ENCODE data around the gene C2CD2L.
"Not testable (repeated sequence)": the region's sequence is repeated elsewhere in the genome, so short reads cannot be mapped to it uniquely, and the experiment has no call there.

C2CD2L gene

DNA sequence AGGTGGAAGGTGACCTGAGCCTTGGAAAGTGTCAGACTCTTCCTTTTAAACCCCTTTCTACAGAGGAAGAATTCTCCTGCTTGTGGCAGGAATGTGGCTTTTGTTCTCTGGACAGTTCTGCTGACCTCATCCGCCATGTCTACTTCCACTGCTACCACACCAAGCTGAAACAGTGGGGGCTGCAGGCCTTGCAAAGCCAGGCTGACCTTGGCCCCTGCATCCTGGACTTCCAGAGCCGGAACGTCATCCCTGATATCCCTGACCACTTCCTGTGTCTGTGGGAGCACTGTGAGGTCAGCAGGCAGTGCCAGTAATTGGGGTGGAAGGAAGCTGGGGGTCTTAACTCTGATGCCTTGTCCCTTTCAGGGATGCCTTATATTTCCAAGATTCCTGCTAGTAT is 23.5 kb downstream of the C2CD2L start:
- no peak overlapping the region for H2BK5ac ChIP-seq (ENCODE audit: low read depth, low read length, poor library complexity, severe bottlenecking)
- no peak overlapping the region for H3K9ac ChIP-seq (ENCODE audit: low read length)
- H3K18ac ChIP-seq (ENCODE audit: low read depth in 1 of 2, low read length in 2 of 2): no peak overlapping the region
- H4K8ac ChIP-seq (ENCODE audit: low read length): no peak overlapping the region
- peaks cover 17% of the 10 kb centered on the region for H3K79me1 ChIP-seq (replicated peaks; ENCODE audit: low read length, poor library complexity, severe bottlenecking)
- DNase-seq: peak; percentile 49
- peaks cover 43 to 66% of the 10 kb centered on the region in 2 experiments for H3K36me3 ChIP-seq (ENCODE audit: control insufficient read depth in 1 of 2, insufficient read depth in 2 of 2, low read depth in 1 of 2, low read length in 2 of 2)
- H2AFZ ChIP-seq (ENCODE audit: low read depth, low read length): no peak overlapping the region
- no peaks in the 10 kb centered on the region for H3K9me3 ChIP-seq (ENCODE audit: control insufficient read depth, low read length)
- H2BK12ac ChIP-seq (ENCODE audit: low read length in 2 of 2): no peak overlapping the region
- 48% methylated on average over 3 of the region's 3 CpGs for WGBS
- H2BK120ac ChIP-seq (ENCODE audit: low read depth, low read length): no peak overlapping the region
- H3K4me2 ChIP-seq (ENCODE audit: low read length, poor library complexity, severe bottlenecking): no peak overlapping the region
- no peak overlapping the region for H3K4ac ChIP-seq (ENCODE audit: low read depth in 1 of 2, low read length in 2 of 2)
- H3K14ac ChIP-seq (ENCODE audit: low read length in 2 of 2): no peak overlapping the region
- H3K4me3 ChIP-seq (ENCODE audit: insufficient read depth in 1 of 2, low read depth in 1 of 2, low read length in 2 of 2): no peak overlapping the region
- no peaks in the 10 kb centered on the region for H3K27me3 ChIP-seq (ENCODE audit: control insufficient read depth in 1 of 2, insufficient read depth in 1 of 2, low read length in 2 of 2)
- no peak overlapping the region for H4K91ac ChIP-seq (ENCODE audit: low read length)
- H3K27ac ChIP-seq (ENCODE audit: low read length, poor library complexity, severe bottlenecking): no peak overlapping the region
- no peak overlapping the region for H3K23ac ChIP-seq (ENCODE audit: low read length in 2 of 2)
- no peak overlapping the region for H2AK5ac ChIP-seq (ENCODE audit: low read length, severe bottlenecking)
- H3K4me1 ChIP-seq (ENCODE audit: control insufficient read depth, insufficient read depth, low read depth, low read length): peaks cover 2% of the 10 kb centered on the region
- no peak overlapping the region for H2BK15ac ChIP-seq (ENCODE audit: low read depth, poor library complexity, severe bottlenecking)

DNA sequence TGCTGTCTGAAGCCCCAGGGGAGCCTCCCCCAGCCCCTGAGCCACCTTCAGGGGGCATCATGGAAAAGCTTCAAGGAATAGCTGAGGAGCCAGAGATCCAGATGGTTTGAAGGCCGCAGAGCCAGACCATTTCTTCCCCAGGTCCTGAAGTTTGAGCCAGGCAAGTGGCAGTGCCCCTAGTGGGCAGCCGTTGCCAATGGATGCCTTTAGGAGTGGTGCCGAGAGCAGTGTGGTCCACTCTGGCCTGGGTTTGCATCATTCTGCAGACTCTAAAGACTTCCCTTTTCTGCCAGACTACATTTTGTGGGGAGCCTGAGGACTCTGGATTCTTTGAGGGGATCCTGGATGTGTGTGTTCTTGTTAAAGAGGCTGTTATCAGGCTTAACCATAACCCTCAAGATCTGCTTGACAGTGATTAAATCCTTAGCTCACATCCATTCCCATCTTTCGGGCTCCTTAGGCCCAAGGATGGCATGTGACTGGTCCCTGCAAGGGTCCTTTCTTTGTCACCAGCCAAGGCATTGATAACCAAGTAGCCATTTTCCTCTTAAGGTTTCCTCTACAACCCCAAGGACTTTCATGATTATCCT is 27.3 kb downstream of the C2CD2L start:
- Histone ChIP-seq H3K79me1 (replicated peaks; ENCODE audit: low read length, poor library complexity, severe bottlenecking) (peaks cover 5% of the 10 kb centered on the region), H3K9ac (ENCODE audit: low read length) (no peak overlapping the region), H4K91ac (ENCODE audit: low read length) (no peak overlapping the region), H3K18ac (ENCODE audit: low read depth in 1 of 2, low read length in 2 of 2) (no peak overlapping the region), H3K27me3 (ENCODE audit: control insufficient read depth in 1 of 2, insufficient read depth in 1 of 2, low read length in 2 of 2) (peaks cover 4 to 6% of the 10 kb centered on the region in 2 experiments), H3K9me3 (ENCODE audit: control insufficient read depth, low read length) (no peaks in the 10 kb centered on the region), H4K8ac (ENCODE audit: low read length) (no peak overlapping the region), H2BK120ac (ENCODE audit: low read depth, low read length) (no peak overlapping the region), H2BK12ac (ENCODE audit: low read length in 2 of 2) (no peak overlapping the region), H3K23ac (ENCODE audit: low read length in 2 of 2) (no peak overlapping the region), H3K14ac (ENCODE audit: low read length in 2 of 2) (no peak overlapping the region), H2AFZ (ENCODE audit: low read depth, low read length) (no peak overlapping the region), H2AK5ac (ENCODE audit: low read length, severe bottlenecking) (no peak overlapping the region), H3K4me3 (ENCODE audit: insufficient read depth in 1 of 2, low read depth in 1 of 2, low read length in 2 of 2) (no peak overlapping the region), H3K4ac (ENCODE audit: low read depth in 1 of 2, low read length in 2 of 2) (no peak overlapping the region), H3K4me2 (ENCODE audit: low read length, poor library complexity, severe bottlenecking) (no peak overlapping the region), H2BK5ac (ENCODE audit: low read depth, low read length, poor library complexity, severe bottlenecking) (no peak overlapping the region), H3K4me1 (ENCODE audit: control insufficient read depth, insufficient read depth, low read depth, low read length) (peaks cover 2% of the 10 kb centered on the region), H3K27ac (ENCODE audit: low read length, poor library complexity, severe bottlenecking) (no peak overlapping the region), H2BK15ac (ENCODE audit: low read depth, poor library complexity, severe bottlenecking) (no peak overlapping the region), H3K36me3 (ENCODE audit: control insufficient read depth in 1 of 2, insufficient read depth in 2 of 2, low read depth in 1 of 2, low read length in 2 of 2) (peaks cover 38 to 56% of the 10 kb centered on the region in 2 experiments)
- DNase-seq: peak; percentile 26
- WGBS: 71% methylated on average over 4 of the region's 4 CpGs

DNA sequence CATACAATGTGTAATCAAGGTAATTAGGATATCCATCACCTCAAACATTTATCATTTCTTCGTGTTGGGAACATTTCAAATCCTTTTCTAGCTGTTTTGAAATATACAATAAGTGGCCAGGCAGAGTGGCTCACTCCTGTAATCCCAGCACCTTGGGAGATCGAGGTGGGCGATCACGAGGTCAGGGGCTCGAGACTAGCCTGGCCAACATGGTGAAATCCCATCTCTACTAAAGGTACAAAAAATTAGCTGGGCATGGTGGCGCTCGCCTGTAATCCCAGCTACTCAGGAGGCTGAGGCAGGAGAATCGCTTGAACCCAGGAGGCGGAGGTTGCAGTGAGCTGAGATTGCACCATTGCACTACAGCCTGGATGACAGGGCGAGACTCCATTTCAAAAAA is 32.1 kb downstream of the C2CD2L start:
- not testable (repeated sequence) for H2BK5ac ChIP-seq (ENCODE audit: low read depth, low read length, poor library complexity, severe bottlenecking); H2BK15ac ChIP-seq (ENCODE audit: low read depth, poor library complexity, severe bottlenecking); H2AK5ac ChIP-seq (ENCODE audit: low read length, severe bottlenecking); H3K4me3 ChIP-seq (ENCODE audit: insufficient read depth in 1 of 2, low read depth in 1 of 2, low read length in 2 of 2); H3K14ac ChIP-seq (ENCODE audit: low read length in 2 of 2); H3K79me1 ChIP-seq (replicated peaks; ENCODE audit: low read length, poor library complexity, severe bottlenecking); H3K27ac ChIP-seq (ENCODE audit: low read length, poor library complexity, severe bottlenecking); H4K91ac ChIP-seq (ENCODE audit: low read length); H3K27me3 ChIP-seq (ENCODE audit: control insufficient read depth in 1 of 2, insufficient read depth in 1 of 2, low read length in 2 of 2); H3K4me2 ChIP-seq (ENCODE audit: low read length, poor library complexity, severe bottlenecking); H2BK12ac ChIP-seq (ENCODE audit: low read length in 2 of 2); H2AFZ ChIP-seq (ENCODE audit: low read depth, low read length); H3K4me1 ChIP-seq (ENCODE audit: control insufficient read depth, insufficient read depth, low read depth, low read length); H3K4ac ChIP-seq (ENCODE audit: low read depth in 1 of 2, low read length in 2 of 2); H3K9me3 ChIP-seq (ENCODE audit: control insufficient read depth, low read length); H2BK120ac ChIP-seq (ENCODE audit: low read depth, low read length); H4K8ac ChIP-seq (ENCODE audit: low read length); H3K18ac ChIP-seq (ENCODE audit: low read depth in 1 of 2, low read length in 2 of 2); H3K23ac ChIP-seq (ENCODE audit: low read length in 2 of 2); H3K9ac ChIP-seq (ENCODE audit: low read length); DNase-seq
- H3K36me3 ChIP-seq (ENCODE audit: control insufficient read depth in 1 of 2, insufficient read depth in 2 of 2, low read depth in 1 of 2, low read length in 2 of 2): peaks cover 8 to 11% of the 10 kb centered on the region in 2 experiments
- 93% methylated on average over 7 of the region's 10 CpGs for WGBS

DNA sequence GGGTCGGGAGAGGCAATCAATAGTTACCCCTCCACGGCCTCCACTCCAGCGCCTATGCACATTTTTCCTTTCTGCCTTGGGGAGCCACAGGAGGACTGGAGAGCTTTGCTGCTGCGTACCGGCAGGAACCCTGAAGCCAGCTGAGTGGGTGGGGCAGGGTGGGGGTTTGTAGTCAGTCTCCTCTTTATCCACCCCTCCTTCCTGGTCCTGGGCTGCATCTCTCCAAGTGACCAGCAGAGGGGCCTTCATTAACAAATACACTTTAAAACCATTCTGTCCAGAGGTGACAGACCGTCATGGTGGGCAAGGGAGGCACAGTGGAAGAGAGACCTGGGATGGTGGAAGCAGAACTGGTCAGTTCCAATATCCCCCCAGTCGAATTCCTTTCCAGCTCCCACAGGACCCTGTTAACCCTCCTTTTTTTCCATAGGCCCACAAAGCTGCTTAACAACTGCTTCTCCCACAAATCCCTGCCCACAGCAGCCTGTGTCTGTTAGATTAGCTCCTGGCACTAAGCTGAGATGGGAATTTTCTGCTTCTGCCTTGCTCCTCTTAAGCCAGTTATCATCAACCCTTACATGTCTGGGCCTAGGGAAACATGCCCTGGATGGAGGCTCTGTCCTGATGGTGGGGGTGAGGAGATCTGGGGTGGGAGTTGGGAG is 37.8 kb downstream of the C2CD2L start:
- Histone ChIP-seq H3K79me1 (replicated peaks; ENCODE audit: low read length, poor library complexity, severe bottlenecking) (no peaks in the 10 kb centered on the region), H2BK15ac (ENCODE audit: low read depth, poor library complexity, severe bottlenecking) (no peak overlapping the region), H3K9ac (ENCODE audit: low read length) (no peak overlapping the region), H4K8ac (ENCODE audit: low read length) (peak overlapping the region; percentile 15), H3K36me3 (ENCODE audit: control insufficient read depth in 1 of 2, insufficient read depth in 2 of 2, low read depth in 1 of 2, low read length in 2 of 2) (no peaks in the 10 kb centered on the region), H3K18ac (ENCODE audit: low read depth in 1 of 2, low read length in 2 of 2) (no peak overlapping the region), H2AFZ (ENCODE audit: low read depth, low read length) (no peak overlapping the region), H3K27ac (ENCODE audit: low read length, poor library complexity, severe bottlenecking) (no peak overlapping the region), H2AK5ac (ENCODE audit: low read length, severe bottlenecking) (no peak overlapping the region), H3K27me3 (ENCODE audit: control insufficient read depth in 1 of 2, insufficient read depth in 1 of 2, low read length in 2 of 2) (peaks cover 31 to 36% of the 10 kb centered on the region in 2 experiments), H3K4me1 (ENCODE audit: control insufficient read depth, insufficient read depth, low read depth, low read length) (peaks cover 19% of the 10 kb centered on the region), H3K4ac (ENCODE audit: low read depth in 1 of 2, low read length in 2 of 2) (no peak overlapping the region), H2BK5ac (ENCODE audit: low read depth, low read length, poor library complexity, severe bottlenecking) (no peak overlapping the region), H4K91ac (ENCODE audit: low read length) (no peak overlapping the region), H3K14ac (ENCODE audit: low read length in 2 of 2) (no peak overlapping the region), H3K4me3 (ENCODE audit: insufficient read depth in 1 of 2, low read depth in 1 of 2, low read length in 2 of 2) (no peak overlapping the region), H2BK12ac (ENCODE audit: low read length in 2 of 2) (no peak overlapping the region), H3K4me2 (ENCODE audit: low read length, poor library complexity, severe bottlenecking) (no peak overlapping the region), H2BK120ac (ENCODE audit: low read depth, low read length) (no peak overlapping the region), H3K23ac (ENCODE audit: low read length in 2 of 2) (peak overlapping the region in 1 of 2 experiments; percentile 77), H3K9me3 (ENCODE audit: control insufficient read depth, low read length) (no peaks in the 10 kb centered on the region)
- WGBS: 0% methylated on average over 4 of the region's 7 CpGs
- peak; percentile 83 for DNase-seq
